ENCODE results near the gene ZFYVE28.
"Not testable (repeated sequence)": the region's sequence is repeated elsewhere in the genome, so short reads cannot be mapped to it uniquely, and the experiment has no call there.

The ZFYVE28 gene

GRCh38 chr4:2246384-2247127 lies 171.9 kb downstream of the ZFYVE28 start:
- DNase-seq (ENCODE audit: low read depth) = no peak

DNA sequence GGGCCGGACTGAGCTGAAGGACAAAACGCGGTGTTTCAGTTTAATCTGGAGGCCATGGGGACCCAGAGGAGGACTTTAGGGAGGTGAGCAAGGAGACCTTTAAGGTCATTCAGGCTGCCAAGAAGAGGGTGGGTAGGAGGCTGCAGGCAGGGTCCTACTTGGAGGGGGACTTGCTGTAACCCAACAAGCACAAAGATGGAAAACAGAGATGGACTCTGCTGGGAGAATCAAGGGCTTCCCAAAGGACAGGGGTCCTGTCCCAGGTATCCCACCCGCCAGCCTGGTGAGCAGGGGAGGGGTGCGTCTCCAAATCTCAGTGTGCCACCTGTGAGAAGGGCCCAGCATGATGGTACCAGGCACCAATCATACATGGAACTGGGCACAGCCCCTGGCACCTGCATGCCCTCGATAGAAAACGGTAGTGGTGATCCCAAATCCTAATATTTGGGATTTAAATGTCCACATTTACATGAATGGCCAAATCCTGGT lies 172.6 kb downstream of the ZFYVE28 start:
- DNase-seq (ENCODE audit: low read depth) = no peak

GRCh38 chr4:2245057-2245786 lies 173.2 kb downstream of the ZFYVE28 start:
- DNase-seq (ENCODE audit: low read depth) = no peak

GRCh38 chr4:2243681-2244380 lies 174.6 kb downstream of the ZFYVE28 start:
- no peak for DNase-seq (ENCODE audit: low read depth)

DNA sequence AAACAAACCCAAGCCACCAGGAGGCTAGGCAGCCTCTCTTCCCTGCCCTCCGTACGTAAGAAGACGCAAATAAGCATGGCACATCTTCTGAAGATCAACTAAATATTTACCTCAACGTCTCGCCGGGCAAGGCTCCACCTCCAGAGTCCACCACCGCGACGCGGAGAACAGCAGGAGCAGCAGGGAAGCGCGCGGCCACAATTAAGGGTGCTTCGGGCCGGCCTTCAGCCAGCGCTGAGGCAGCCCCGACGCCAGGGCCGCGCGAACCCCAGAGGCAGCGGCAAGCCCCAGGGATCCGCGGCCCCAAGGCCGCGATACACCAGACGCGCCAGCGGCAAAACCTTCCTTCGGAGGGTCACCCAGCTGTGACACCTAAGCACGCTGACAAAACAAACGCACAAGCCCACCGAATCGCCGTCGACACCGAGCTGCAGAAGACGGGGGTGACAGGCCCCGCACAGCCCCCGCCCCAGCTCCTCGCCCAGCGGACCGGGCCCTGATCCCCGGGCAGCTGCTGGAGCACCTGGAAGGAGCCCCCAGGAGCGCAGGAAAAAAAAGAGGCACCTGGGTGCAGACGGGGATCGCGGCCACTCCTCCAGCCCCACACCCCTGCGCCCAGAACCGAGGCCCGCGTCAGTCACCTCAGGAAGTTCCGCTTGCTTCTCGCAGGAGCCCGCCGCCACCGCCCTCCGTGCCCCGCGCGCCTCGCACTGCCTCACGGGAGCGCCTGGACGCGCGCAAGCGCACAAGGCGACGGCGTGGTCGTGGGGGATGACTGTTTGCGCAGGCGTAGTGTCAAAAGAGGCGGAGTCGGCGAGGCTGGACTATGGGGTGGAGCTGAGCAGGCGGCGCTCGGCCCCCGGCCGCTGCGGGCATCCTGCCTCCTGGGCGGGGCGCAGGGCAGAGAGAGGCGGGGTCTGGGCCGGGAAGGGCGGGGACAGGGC lies 176.8 kb downstream of the ZFYVE28 start, which contains the start of the genes HAUS3 and POLN:
TSS of gene HAUS3 (minus strand) at position 712 of the 944 bp plus-strand sequence. CDS start 1,175 bp downstream, outside the sequence.
TSS of gene POLN (minus strand) at position 712 of the 944 bp plus-strand sequence. CDS start 12,890 bp downstream, outside the sequence.
- peak; percentile 99 for DNase-seq (ENCODE audit: low read depth)

DNA sequence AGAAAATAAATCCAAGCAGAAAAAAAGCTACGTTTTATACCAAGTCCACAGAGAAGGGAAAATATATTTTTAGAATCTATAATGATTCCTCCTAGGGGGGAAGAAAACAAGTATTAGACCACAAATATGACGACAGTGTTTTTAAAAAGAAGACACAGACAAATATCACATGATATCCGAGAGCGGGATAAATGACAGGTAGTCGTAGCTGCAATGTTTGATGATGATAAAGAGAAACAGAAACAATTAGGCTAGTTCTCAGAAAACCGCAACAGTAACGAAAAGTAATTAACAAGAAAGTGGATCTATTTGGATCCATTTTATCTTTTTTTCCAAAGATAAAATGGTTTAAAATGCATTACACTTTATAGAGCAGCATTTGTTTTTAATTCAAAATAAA lies 177.4 kb downstream of the ZFYVE28 start:
- no peak for DNase-seq (ENCODE audit: low read depth)

GRCh38 chr4:2236944-2237666 lies 181.3 kb downstream of the ZFYVE28 start:
- no peak for DNase-seq (ENCODE audit: low read depth)

DNA sequence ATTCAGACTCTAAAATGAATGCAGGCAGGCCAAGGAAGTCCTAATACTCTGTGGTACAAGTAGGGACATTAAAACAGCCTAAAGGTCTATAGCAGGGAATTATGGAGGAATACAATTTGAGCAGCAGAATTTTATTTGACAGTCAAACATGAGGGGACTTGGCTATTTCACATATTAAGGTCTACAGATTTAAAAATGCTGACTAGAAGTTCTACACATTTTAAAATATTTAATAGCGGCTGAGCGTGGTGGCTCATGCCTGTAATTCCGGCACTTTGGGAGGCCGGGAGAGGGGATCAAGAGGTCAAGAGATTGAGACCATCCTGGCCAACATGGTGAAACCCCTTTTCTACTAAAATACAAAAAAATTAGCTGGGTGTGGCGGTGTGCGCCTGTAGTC lies 187.4 kb downstream of the ZFYVE28 start:
- DNase-seq (ENCODE audit: low read depth) = no peak

GRCh38 chr4:2226261-2226660 lies 192.2 kb downstream of the ZFYVE28 start:
- no peak for DNase-seq (ENCODE audit: low read depth)

DNA sequence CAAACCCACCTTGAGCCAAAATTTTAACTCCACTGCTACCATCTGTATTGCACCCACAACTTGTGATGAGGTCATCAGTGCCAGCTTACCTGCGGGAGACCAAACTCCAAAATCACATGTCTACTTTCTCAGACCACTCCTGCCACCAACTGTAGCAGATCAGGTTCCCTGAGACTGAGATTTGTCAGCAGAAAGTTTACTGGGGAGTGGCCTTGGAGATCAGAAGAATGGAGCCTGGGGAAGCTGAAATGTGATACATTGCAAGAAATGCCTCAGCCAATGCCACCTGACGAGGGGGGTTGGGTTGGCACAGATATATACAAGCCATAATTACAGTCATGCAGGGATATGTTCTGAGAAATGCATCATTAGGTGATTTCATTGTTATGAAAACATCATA lies 195.6 kb downstream of the ZFYVE28 start:
- DNase-seq (ENCODE audit: low read depth) = no peak

DNA sequence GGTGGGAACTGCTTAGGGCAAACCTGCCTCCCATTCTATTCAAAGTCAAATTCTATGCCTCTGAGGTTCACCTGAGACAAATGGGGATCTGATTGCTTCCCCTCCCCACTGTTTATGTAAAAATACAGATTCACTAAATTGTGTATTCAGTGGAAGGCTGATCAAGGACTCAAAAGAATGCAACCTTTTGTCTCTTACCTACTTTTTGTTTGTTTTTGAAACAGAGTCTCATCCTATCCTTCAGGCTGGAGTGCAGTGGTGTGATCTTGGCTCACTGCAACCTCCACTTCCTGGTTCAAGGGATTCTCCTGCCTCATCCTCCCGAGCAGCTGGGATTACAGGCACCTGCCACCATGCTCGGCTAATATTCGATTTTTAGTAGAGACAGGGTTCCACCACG lies 197.1 kb downstream of the ZFYVE28 start:
- not testable (repeated sequence) for DNase-seq (ENCODE audit: low read depth)

DNA sequence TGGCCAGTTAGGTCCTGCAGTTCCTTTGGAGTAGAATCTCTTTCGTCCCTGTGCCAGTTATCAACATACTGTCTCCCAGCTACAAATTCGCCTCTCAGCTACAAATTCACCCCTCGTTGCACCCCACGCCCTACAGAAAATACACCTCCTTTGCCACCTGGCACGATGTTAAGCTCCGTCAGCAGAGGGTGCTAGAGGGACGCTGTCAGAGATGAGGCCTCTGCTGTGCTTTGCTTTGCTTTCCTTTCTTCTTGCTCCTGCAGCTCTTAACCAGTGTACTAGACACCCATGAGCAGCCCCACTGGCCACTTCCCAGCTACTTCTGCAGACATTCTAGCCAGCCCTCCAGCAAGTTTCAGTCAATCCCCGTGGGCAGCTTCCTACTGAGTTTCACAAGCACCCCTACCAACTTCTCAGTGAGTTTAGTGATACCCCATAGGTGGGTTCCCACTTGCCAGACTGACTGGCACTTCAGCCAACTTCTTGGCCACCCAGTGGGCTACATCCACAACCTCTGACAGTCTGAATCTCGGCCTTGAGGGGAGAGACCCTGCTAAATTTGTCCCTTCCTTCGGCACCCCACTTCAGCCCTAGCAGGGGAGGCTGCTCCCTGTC lies 198.3 kb downstream of the ZFYVE28 start:
- peak; percentile 67 for DNase-seq (ENCODE audit: low read depth)

Measured in stimulated activated CD8-positive, alpha-beta memory T cell treated with anti-CD3 and anti-CD28 coated beads, Interleukin-12 subunit alpha, Interleukin-12 subunit beta, amount 100 ng/mL, for 1 hour (primary cell).